GM13977 (cell line): ENCODE data around the gene SV2C.

ENCODE experiments used
- DNase-seq: peaks from one replicate; pipeline ENCODE4 v3.0.0; 2012; ENCODE audit warnings: low spot score
- in situ Hi-C: fragments of 300-500 bp; cut with MboI; formaldehyde crosslinking; loops from one replicate; pipeline ENCODE4 v1.12.0; 2022; ENCODE audit warnings: low sequenced_read_pairs, low pct_unique_long_range_greater_than_20kb, mixed read lengths, inconsistent platforms; ENCODE audit not compliant: unreplicated experiment
- TF ChIP-seq, protein P1 (sequence below): IDR thresholded peaks from 2 replicates; pipeline ENCODE4 v1.5.1; 2012; ENCODE audit warnings: mild to moderate bottlenecking, control low read depth; ENCODE audit not compliant: insufficient read depth; ENCODE audit errors: extremely low read depth, missing control alignments

The SV2C gene

DNA sequence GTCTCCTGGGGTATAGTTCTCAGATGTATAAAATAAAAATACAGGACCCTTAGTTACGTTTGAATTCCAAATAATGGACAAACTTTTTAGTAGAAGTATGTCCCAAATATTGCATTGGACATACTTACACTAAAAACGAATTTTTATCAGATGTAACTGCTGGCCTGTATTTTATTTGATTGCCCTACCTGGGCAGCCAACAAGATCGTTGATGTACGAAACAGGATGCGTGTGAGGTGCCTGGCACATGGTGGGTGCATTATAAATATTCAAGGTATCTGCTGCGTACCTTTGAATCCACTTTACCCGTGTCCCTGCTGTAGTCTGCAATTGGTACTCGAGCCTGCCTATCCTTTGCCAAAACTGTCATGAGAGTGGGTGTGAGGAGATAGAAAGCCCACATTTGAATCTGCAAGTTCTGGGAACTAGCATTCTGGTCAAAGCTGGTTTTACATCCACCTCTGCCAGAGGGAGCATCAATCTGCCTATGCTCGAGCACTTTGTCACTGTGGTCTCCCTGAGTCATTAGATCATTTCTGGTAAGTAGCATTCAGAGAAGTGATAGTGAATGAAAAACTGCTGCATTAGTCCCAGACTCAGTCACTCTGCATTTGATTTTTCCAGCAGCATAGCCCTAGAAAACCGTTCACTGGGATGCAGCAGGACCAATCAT, 186.2 kb downstream of the SV2C start:
- DNase-seq: peak; percentile 47
- TF ChIP-seq, protein P1, sequence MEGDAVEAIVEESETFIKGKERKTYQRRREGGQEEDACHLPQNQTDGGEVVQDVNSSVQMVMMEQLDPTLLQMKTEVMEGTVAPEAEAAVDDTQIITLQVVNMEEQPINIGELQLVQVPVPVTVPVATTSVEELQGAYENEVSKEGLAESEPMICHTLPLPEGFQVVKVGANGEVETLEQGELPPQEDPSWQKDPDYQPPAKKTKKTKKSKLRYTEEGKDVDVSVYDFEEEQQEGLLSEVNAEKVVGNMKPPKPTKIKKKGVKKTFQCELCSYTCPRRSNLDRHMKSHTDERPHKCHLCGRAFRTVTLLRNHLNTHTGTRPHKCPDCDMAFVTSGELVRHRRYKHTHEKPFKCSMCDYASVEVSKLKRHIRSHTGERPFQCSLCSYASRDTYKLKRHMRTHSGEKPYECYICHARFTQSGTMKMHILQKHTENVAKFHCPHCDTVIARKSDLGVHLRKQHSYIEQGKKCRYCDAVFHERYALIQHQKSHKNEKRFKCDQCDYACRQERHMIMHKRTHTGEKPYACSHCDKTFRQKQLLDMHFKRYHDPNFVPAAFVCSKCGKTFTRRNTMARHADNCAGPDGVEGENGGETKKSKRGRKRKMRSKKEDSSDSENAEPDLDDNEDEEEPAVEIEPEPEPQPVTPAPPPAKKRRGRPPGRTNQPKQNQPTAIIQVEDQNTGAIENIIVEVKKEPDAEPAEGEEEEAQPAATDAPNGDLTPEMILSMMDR: no peak
- in situ Hi-C loops: no loop called here

DNA sequence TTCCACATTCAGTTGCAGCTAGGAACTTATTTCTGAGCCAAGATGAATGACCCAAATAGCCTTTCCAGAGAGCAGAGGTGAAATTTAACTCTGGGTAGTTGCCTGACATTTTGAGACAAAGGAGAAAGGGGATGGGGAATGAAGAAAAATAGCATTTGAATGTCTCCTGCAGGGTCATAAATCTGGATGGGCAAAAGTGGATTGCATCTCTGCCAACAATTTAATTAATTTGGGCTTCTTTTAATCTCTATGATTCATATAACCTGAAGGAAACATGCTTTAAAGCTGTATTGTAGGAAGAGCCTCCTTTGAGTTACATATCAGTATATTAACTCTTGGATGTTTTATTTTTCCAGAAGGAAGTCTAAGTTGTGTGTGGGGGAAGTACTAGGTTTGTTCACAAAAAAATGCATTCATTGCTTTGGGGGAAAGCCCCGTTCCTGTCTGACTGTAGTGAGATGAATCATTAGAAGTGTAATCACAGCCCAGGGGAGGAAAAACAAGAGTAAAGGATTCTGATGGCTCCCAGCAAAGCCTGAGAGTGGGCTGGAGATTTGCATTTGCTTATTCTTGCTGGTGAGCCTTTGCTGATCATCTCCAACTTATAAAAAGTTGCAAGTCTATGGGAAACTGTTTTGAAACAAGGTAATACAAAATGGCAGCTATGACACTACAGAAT, 186.9 kb downstream of the SV2C start:
- DNase-seq: peak; percentile 48
- TF ChIP-seq, protein P1: no peak
- in situ Hi-C loops: no loop called here

DNA sequence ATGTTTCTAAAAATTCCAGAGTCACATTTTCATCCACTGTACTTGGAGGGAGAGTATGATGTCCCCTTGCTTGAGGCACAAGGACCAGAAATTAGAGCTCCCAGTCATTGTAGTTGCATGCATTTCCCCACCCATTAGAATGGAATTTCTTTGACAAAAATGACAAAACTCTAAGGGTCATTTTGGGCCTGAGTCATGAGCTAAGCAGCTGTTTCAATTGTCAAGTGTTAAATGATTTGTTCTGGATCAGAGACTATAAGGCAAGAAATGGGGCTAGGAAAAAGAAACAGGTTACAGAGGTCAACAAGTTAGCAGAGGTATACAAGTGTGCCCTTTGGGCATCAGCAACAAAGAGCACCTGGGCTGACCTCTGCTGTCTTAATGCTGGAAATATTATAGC, 188.7 kb downstream of the SV2C start:
- in situ Hi-C loops: no loop called here
- TF ChIP-seq, protein P1: no peak
- no peak for DNase-seq

DNA sequence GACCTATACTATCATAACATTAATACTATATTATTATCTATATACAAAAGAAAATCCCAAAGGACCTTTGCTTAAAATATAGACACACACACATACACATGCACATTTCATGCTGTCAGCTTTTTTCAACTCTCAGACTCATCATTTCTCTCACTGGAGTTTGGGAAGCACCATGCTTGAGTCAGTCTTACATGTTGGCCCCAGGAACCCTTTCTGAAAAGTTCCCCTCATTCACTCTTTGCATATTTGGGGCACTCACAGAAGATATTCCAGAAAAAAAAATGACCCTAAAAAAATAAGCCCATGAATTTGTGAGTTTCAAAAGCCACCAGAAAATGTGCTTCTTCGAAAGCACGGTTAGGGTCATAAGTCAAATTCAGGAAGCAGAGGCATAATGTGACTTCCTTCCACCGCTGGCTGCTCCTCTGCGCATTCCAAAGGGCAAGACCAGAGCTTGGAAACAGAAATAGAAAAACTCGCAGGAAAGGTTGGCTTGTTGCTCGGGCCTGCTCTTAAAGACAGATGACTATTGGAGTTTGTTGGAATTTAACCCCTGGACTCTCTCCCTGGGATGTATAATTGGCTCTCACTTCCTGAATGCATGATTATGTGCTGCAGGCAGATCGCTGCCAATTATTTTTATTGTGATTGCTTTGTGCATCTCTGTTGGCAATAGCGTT, 190.2 kb downstream of the SV2C start:
- TF ChIP-seq, protein P1: no peak
- in situ Hi-C loops: no loop called here
- no peak for DNase-seq

DNA sequence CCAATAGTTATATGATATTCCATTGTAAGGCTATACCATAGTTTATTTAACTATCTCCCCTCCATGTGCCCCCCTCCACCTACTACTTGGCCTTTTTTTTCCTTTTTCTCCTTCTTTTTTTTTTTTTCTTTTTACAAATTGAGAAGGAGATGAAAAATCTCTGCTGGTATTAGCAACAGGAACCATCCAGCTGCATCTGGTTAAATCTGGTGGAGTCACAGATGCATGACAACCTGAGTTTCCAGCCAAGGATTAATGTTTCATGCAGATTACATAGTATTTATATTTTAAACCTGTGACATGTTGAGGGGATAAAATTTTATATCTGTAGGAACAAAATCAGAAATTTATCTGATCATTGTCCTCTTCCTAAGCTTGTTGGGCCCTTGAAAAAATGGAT, 191.4 kb downstream of the SV2C start:
- no peak for DNase-seq
- in situ Hi-C loops: no loop called here
- TF ChIP-seq, protein P1: no peak

DNA sequence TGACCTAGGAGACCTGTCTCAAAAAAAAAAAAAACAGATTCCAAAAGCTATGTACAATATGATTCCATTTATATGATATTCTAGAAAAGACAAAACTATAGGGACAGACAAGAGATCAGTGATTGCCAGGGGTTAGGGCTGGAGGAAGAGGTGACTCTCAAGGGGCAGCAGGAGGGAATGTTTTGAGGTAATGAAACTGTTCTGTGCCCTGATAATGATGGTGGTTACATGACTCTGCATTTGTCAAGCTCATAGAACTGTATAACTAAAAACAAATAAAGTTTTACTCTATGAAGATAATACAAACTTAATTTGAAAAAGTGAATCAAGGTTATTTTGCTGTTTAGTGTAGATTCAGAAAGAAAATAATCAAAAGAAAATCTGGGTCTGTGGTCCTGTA, 194.6 kb downstream of the SV2C start:
- in situ Hi-C loops: no loop called here

More for the DNA sequence above, 194.6 kb downstream of the SV2C start:
- DNase-seq: no peak
- TF ChIP-seq, protein P1: no peak
